ENCODE data around the gene ZNF814. TPM values are rescaled to one million over a fixed set of nuclear protein-coding genes. Genes with fewer than 3 reads are reported as not detected.
"Not testable (repeated sequence)": the region's sequence is repeated elsewhere in the genome, so short reads cannot be mapped to it uniquely, and the experiment has no call there.

The ZNF814 gene
- total RNA-seq, 1 experiment from 2014 or later: 3.1 TPM

GRCh38 chr19:57849162-57849665 lies 39.6 kb downstream of the ZNF814 start:
- intact Hi-C loops (cut with micrococcal nuclease); H3K27ac Mint-ChIP-seq (ENCODE audit: low read depth, unreplicated experiment); BruUV-seq (replicated peaks); DNase-seq (ENCODE audit: unreplicated experiment); H3K27me3 Mint-ChIP-seq (ENCODE audit: insufficient read depth, unreplicated experiment); H3K9me3 Mint-ChIP-seq (ENCODE audit: unreplicated experiment): not testable (repeated sequence)
- peaks cover 67% of the 10 kb centered on the region for H3K36me3 Mint-ChIP-seq (ENCODE audit: insufficient read depth, unreplicated experiment)
- POLR2A ChIA-PET: interaction anchor here (0.7 to 1.0 kb wide), 4 partner anchors 30 to 103 kb away, joined by 3 to 5 read pairs (median 4); partner anchors contain the start of genes ZNF552 and ZNF776
- peaks cover 19% of the 10 kb centered on the region for H3K4me1 Mint-ChIP-seq (ENCODE audit: insufficient read depth, unreplicated experiment)
- peak overlapping the region; percentile 86 for H3K4me3 Mint-ChIP-seq (ENCODE audit: unreplicated experiment)
- CTCF ChIA-PET: interaction anchor here (0.7 to 2.1 kb wide), 2 partner anchors 13 to 745 kb away, joined by 3 to 8 read pairs; no protein-coding TSS in a partner anchor

- H3K4me3 Mint-ChIP-seq (ENCODE audit: unreplicated experiment); intact Hi-C loops (cut with micrococcal nuclease); BruUV-seq (replicated peaks); H3K9me3 Mint-ChIP-seq (ENCODE audit: unreplicated experiment); POLR2A ChIA-PET; H3K27me3 Mint-ChIP-seq (ENCODE audit: insufficient read depth, unreplicated experiment); H3K27ac Mint-ChIP-seq (ENCODE audit: low read depth, unreplicated experiment); DNase-seq (ENCODE audit: unreplicated experiment): not testable (repeated sequence)
- CTCF ChIA-PET: interaction anchor here (0.7 kb wide), 2 partner anchors 28 to 1495 kb away, joined by 3 to 4 read pairs; no protein-coding TSS in a partner anchor
- H3K4me1 Mint-ChIP-seq (ENCODE audit: insufficient read depth, unreplicated experiment): peaks cover 19% of the 10 kb centered on the region
- H3K36me3 Mint-ChIP-seq (ENCODE audit: insufficient read depth, unreplicated experiment): peaks cover 53% of the 10 kb centered on the region
Measured at GRCh38 chr19:57847164-57847563, 41.7 kb downstream of the ZNF814 start.

GRCh38 chr19:57841122-57841763 lies 47.6 kb downstream of the ZNF814 start:
- DNase-seq (ENCODE audit: unreplicated experiment): no peak
- no peak overlapping the region for H3K4me3 Mint-ChIP-seq (ENCODE audit: unreplicated experiment)
- CTCF ChIA-PET: no interaction called here
- peaks cover 57% of the 10 kb centered on the region for H3K36me3 Mint-ChIP-seq (ENCODE audit: insufficient read depth, unreplicated experiment)
- H3K4me1 Mint-ChIP-seq (ENCODE audit: insufficient read depth, unreplicated experiment): peaks cover 5% of the 10 kb centered on the region
- no TSS peak for BruUV-seq (replicated peaks)
- H3K9me3 Mint-ChIP-seq (ENCODE audit: unreplicated experiment): no peaks in the 10 kb centered on the region
- intact Hi-C loops (cut with micrococcal nuclease): no loop called here
- H3K27ac Mint-ChIP-seq (ENCODE audit: low read depth, unreplicated experiment): no peak overlapping the region
- TF ChIP-seq CTCF (IDR thresholded peaks at IDR 0.05; ENCODE audit: unreplicated experiment): no peak
- H3K27me3 Mint-ChIP-seq (ENCODE audit: insufficient read depth, unreplicated experiment): no peaks in the 10 kb centered on the region
- POLR2A ChIA-PET: no interaction called here

GRCh38 chr19:57838622-57839191 lies 50.1 kb downstream of the ZNF814 start:
- H3K9me3 Mint-ChIP-seq (ENCODE audit: unreplicated experiment); DNase-seq (ENCODE audit: unreplicated experiment); POLR2A ChIA-PET; intact Hi-C loops (cut with micrococcal nuclease); BruUV-seq (replicated peaks); H3K4me1 Mint-ChIP-seq (ENCODE audit: insufficient read depth, unreplicated experiment); H3K27ac Mint-ChIP-seq (ENCODE audit: low read depth, unreplicated experiment); H3K4me3 Mint-ChIP-seq (ENCODE audit: unreplicated experiment); H3K27me3 Mint-ChIP-seq (ENCODE audit: insufficient read depth, unreplicated experiment): not testable (repeated sequence)
- peaks cover 43% of the 10 kb centered on the region for H3K36me3 Mint-ChIP-seq (ENCODE audit: insufficient read depth, unreplicated experiment)
- CTCF ChIA-PET: interaction anchor here (0.6 kb wide), 1 partner anchor 321 kb away, joined by 3 read pairs; no protein-coding TSS in a partner anchor

GRCh38 chr19:57836991-57837390 lies 51.8 kb downstream of the ZNF814 start:
- CTCF ChIA-PET: interaction anchor here (0.6 kb wide), 1 partner anchor 536 kb away, joined by 5 read pairs; no protein-coding TSS in a partner anchor
- H3K4me3 Mint-ChIP-seq (ENCODE audit: unreplicated experiment); H3K4me1 Mint-ChIP-seq (ENCODE audit: insufficient read depth, unreplicated experiment); H3K9me3 Mint-ChIP-seq (ENCODE audit: unreplicated experiment); H3K27me3 Mint-ChIP-seq (ENCODE audit: insufficient read depth, unreplicated experiment); POLR2A ChIA-PET; H3K27ac Mint-ChIP-seq (ENCODE audit: low read depth, unreplicated experiment); DNase-seq (ENCODE audit: unreplicated experiment); BruUV-seq (replicated peaks); intact Hi-C loops (cut with micrococcal nuclease): not testable (repeated sequence)
- H3K36me3 Mint-ChIP-seq (ENCODE audit: insufficient read depth, unreplicated experiment): peaks cover 35% of the 10 kb centered on the region

Measured in MCF 10A (cell line).